ENCODE data around the gene GBA2. TPM values are rescaled to one million over a fixed set of nuclear protein-coding genes. Genes with fewer than 3 reads are reported as not detected.

The GBA2 gene
- total RNA-seq, result 60.5 TPM

GRCh38 chr9:35748858-35749514 lies at the start of gene GBA2, which contains the start of gene RGP1:
TSS of gene GBA2 (minus strand) at chr9:35749228. CDS start at chr9:35748704, 524 bp downstream.
TSS of gene RGP1 (plus strand) at chr9:35749287. CDS start at chr9:35749756, 469 bp downstream.

GRCh38 chr9:35791297-35791921 lies 42.4 kb upstream of the GBA2 start, which contains the start of gene NPR2:
TSS of gene NPR2 (plus strand) at chr9:35791591. CDS start at chr9:35792409, 818 bp downstream.

DNA sequence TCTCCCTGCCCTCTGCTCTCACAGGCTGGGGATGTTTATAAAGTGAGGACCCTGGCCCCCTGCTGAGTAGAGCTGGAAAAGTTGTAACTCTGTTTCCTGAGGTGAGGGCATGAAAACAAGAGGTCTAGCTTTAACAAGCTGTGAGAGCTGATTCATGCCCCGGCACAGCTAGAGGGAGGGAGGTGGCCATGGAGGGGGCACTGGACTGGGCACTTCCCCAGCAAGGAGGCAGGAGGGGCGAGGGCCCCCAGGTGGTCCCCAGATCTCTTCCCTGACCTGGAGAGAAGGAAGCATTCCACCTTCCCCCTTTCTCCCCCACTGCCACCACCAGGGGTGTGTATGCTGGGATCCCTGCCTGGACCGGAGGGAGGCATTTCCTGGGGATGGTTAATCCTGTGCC lies 5.2 kb upstream of the GBA2 start, which contains the start of gene MSMP:
Gene MSMP (minus strand): TSS at position 13 of the 400 bp plus-strand sequence. CDS start 147 bp downstream, outside the sequence.

GRCh38 chr9:35732185-35732799 lies 16.7 kb downstream of the GBA2 start, which contains the start of the genes CREB3 and TLN1:
TSS of gene CREB3 (plus strand) at chr9:35732666. CDS start at chr9:35732773, 107 bp downstream.
TSS of gene TLN1 (minus strand) at chr9:35732195. CDS start at chr9:35725694, 6,501 bp downstream.

DNA sequence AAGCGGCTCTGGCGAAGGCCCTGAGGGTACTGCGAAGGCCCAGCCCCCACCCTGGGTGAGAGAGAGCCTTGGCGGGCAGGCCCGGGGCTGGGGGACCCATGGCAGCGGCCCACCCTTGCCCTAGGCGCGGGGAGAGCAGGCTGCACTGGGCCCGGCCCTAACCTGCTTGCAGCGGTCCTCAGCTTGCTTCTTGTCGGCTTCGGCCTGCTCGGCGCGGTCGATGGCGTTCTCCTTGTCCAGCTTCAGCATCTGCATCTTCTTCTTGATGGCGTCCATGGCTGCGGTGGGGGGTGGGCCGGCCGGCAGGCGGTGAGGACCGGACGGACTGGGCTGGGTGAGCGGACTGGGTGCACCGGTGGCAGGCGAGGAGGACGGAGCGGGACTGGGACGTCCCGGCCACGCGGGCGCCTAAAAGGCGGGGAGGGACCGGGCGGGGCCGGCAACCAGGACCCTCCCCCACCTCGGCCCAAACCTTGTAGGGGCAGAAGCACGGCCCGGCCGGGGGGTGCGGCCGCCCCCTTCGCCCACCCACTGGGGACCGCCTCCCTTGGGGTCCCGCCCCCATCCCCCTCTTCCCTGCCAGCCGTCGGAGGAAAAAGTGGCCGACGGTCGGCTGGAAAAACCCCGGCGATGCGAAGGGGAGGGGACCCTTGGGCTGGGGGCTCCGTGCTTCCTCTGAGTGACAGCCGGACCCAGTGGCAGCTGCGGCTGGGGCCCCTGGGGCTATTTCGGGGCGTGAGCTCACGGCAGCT lies 59.3 kb downstream of the GBA2 start, which contains the start of gene TPM2:
Gene TPM2 (minus strand): TSS at position 384 of the 752 bp plus-strand sequence. CDS start 108 bp downstream, at position 276.

Other genes with a start within 250 kb of the GBA2 start
- 23.4 TPM for gene TESK1, start 144.0 kb downstream of the GBA2 start, total RNA-seq
- gene CD72, start 130.8 kb downstream of the GBA2 start, total RNA-seq, result 2.5 TPM
- not detected for gene SIT1, start 98.3 kb downstream of the GBA2 start, total RNA-seq
- gene RMRP, start 91.2 kb downstream of the GBA2 start, total RNA-seq, result 5,655 TPM
- gene CCDC107, start 90.9 kb downstream of the GBA2 start, total RNA-seq, result 8.9 TPM
- gene ARHGEF39, start 84.0 kb downstream of the GBA2 start, total RNA-seq, result 1.9 TPM
- gene CA9, start 75.3 kb downstream of the GBA2 start, total RNA-seq, result 0.88 TPM
- 288 TPM for gene TPM2, start 59.3 kb downstream of the GBA2 start, total RNA-seq
- 160 TPM for gene TLN1, start 17.0 kb downstream of the GBA2 start, total RNA-seq
- gene CREB3, start 16.6 kb downstream of the GBA2 start, total RNA-seq, result 32.2 TPM
- gene RGP1, start 59 bp upstream of the GBA2 start, total RNA-seq, result 21.8 TPM
- gene MSMP, start 5.0 kb upstream of the GBA2 start, total RNA-seq, result 2.3 TPM
- gene NPR2, start 42.4 kb upstream of the GBA2 start, total RNA-seq, result 30.7 TPM
- 2.9 TPM for gene SPAG8, start 63.0 kb upstream of the GBA2 start, total RNA-seq
- gene HINT2, start 65.8 kb upstream of the GBA2 start, total RNA-seq, result 17.0 TPM
- not detected for gene FAM221B, start 79.5 kb upstream of the GBA2 start, total RNA-seq
- gene TMEM8B, start 80.0 kb upstream of the GBA2 start, total RNA-seq, result 16.6 TPM
- gene OR13J1, start 121.2 kb upstream of the GBA2 start, total RNA-seq, result not detected
- gene HRCT1, start 157.0 kb upstream of the GBA2 start, total RNA-seq, result not detected
- 0.33 TPM for gene SPAAR, start 160.3 kb upstream of the GBA2 start, total RNA-seq
- not detected for gene OR2S2, start 208.9 kb upstream of the GBA2 start, total RNA-seq